K562 (cell line): Measurements from ENCODE around the gene NET1. TPM values are rescaled to one million over a fixed set of nuclear protein-coding genes. Genes with fewer than 3 reads are reported as not detected.
A peak's percentile ranks its signal among the peaks of the same experiment; 100 is the strongest.

Source experiments
- ATF1 ChIP-seq, 2 experiments: fragments of 450-650 bp in 1 of 2; IDR thresholded peaks; 2 replicates each; pipeline ENCODE4 v1.6.1; 2016; ENCODE audit warnings: missing compliant biosample characterization in 1 of 2, missing genetic modification characterization in 1 of 2
- ATF7 ChIP-seq: fragments of 450-650 bp; IDR thresholded peaks from 2 replicates; pipeline ENCODE4 v1.7.1; 2014; ENCODE audit warnings: mild to moderate bottlenecking, moderate library complexity
- BRCA1 ChIP-seq, 2 experiments: fragments of 450-650 bp in 1 of 2; sonication (generic) in 1 of 2; formaldehyde crosslinking in 1 of 2; IDR thresholded peaks; 2 replicates each; pipeline versions ENCODE4 v1.5.0 to v1.6.1; 2017 to 2020; ENCODE audit warnings: mild to moderate bottlenecking in 1 of 2, missing genetic modification reagents in 1 of 2
- CHCHD3 ChIP-seq: fragments of 250-450 bp; sonication (Bioruptor Pico); IDR thresholded peaks from 2 replicates; pipeline ENCODE4 v2.1.2; 2022; ENCODE audit warnings: mild to moderate bottlenecking
- DIDO1 ChIP-seq: fragments of 450-650 bp; IDR thresholded peaks from 2 replicates; pipeline ENCODE4 v1.6.1; 2016; ENCODE audit warnings: low read depth, missing biosample characterization, missing genetic modification characterization
- EP300 ChIP-seq: IDR thresholded peaks from 2 replicates; pipeline ENCODE4 v1.6.1; 2012; ENCODE audit warnings: low read length, improper control_type of control experiment
- GABPA ChIP-seq: fragments of 200-800 bp; sonication (Bioruptor generic); conservative IDR thresholded peaks from 2 replicates; pipeline ENCODE4 v1.6.1; 2016; ENCODE audit warnings: low read depth, missing genetic modification characterization, missing compliant biosample characterization
- GTF2F1 ChIP-seq: IDR thresholded peaks from 2 replicates; pipeline ENCODE4 v1.6.1; 2011; ENCODE audit warnings: low read depth, low read length, improper control_type of control experiment
- KDM5B ChIP-seq: fragments of 200-600 bp; sonication (generic); IDR thresholded peaks from 2 replicates; pipeline ENCODE4 v1.6.1; 2012; ENCODE audit warnings: low read depth, mild to moderate bottlenecking, moderate library complexity, low read length, control low read depth, inconsistent platforms; ENCODE audit not compliant: insufficient replicate concordance
- MAFG ChIP-seq: fragments of 450-650 bp; conservative IDR thresholded peaks from 2 replicates; pipeline ENCODE4 v1.6.1; 2016; ENCODE audit warnings: missing genetic modification characterization, missing compliant biosample characterization
- MEF2A ChIP-seq: IDR thresholded peaks from 2 replicates; pipeline ENCODE4 v1.6.1; 2011; ENCODE audit warnings: low read depth, mild to moderate bottlenecking, low read length, moderate library complexity; ENCODE audit not compliant: control insufficient read depth
- NFRKB ChIP-seq: fragments of 450-650 bp; IDR thresholded peaks from 2 replicates; pipeline ENCODE4 v1.6.1; 2016; ENCODE audit warnings: low read depth
- NR1H2 ChIP-seq: sonication (generic); formaldehyde crosslinking; IDR thresholded peaks from 2 replicates; pipeline ENCODE4 v1.4.0; 2020; ENCODE audit warnings: mild to moderate bottlenecking, missing genetic modification reagents
- NR2F6 ChIP-seq: fragments of 450-650 bp; formaldehyde crosslinking; IDR thresholded peaks from 2 replicates; pipeline ENCODE4 v1.4.0; 2020; ENCODE audit warnings: mild to moderate bottlenecking
- NUFIP1 ChIP-seq: fragments of 450-650 bp; IDR thresholded peaks from 2 replicates; pipeline ENCODE4 v1.6.1; 2018; ENCODE audit not compliant: partially characterized antibody
- POLR2G ChIP-seq: fragments of 200-400 bp; formaldehyde crosslinking; IDR thresholded peaks from 2 replicates; pipeline ENCODE4 v1.6.1; 2017; ENCODE audit warnings: low read depth, mild to moderate bottlenecking, antibody characterized with exemption, low read length, moderate library complexity
- POLR3G ChIP-seq: IDR thresholded peaks from 2 replicates; pipeline ENCODE4 v1.6.1; 2011; ENCODE audit not compliant: insufficient read length, insufficient replicate concordance; ENCODE audit errors: extremely low read depth
- RBM39 ChIP-seq: fragments of 200-400 bp; formaldehyde crosslinking; optimal IDR thresholded peaks from 2 replicates; pipeline ENCODE3; 2018; ENCODE audit warnings: low read depth, low read length
- SMARCA5 ChIP-seq: fragments of 450-650 bp; IDR thresholded peaks from 2 replicates; pipeline ENCODE4 v1.6.1; 2016
- TSC22D4 ChIP-seq: fragments of 450-650 bp; IDR thresholded peaks from 2 replicates; pipeline ENCODE4 v1.6.1; 2016; ENCODE audit warnings: missing genetic modification characterization, missing biosample characterization, control low read depth
- ZNF24 ChIP-seq: fragments of 450-650 bp; IDR thresholded peaks from 2 replicates; pipeline ENCODE4 v1.6.1; 2016
- ZNF253 ChIP-seq: fragments of 250-450 bp; sonication (Bioruptor Pico); conservative IDR thresholded peaks from 2 replicates; pipeline ENCODE4 v1.6.1; 2021; ENCODE audit warnings: mild to moderate bottlenecking
- ZNF347 ChIP-seq: fragments of 450-650 bp; formaldehyde crosslinking; IDR thresholded peaks from 2 replicates; pipeline ENCODE4 v1.4.0; 2020; ENCODE audit warnings: low read depth, mild to moderate bottlenecking, moderate library complexity
- ZNF583 ChIP-seq: fragments of 250-450 bp; sonication (Bioruptor Pico); IDR thresholded peaks from 2 replicates; pipeline ENCODE4 v1.4.0; 2020
- polyA plus RNA-seq, 8 experiments: library from polyadenylated mRNA; depleted of rRNA in 4 of 8; stranded (reverse) in 5 of 8; unstranded in 3 of 8; fragments of >200 nt; fragmentation: Nextera tagmentation in 2 of 8; fragmentation: Illumina TruSeq in 1 of 8; extraction: Ambion mirVana in 2 of 8; extraction: Trizol in 1 of 8; gene quantifications; 2 replicates each; pipeline versions ENCODE4 v1.2.1 to v1.2.3, GENCODE V29; 2011 to 2014; ENCODE audit warnings: inconsistent platforms in 1 of 8, missing spikeins in 1 of 8
- total RNA-seq, 7 experiments: library from RNA; depleted of rRNA in 6 of 7; stranded (reverse); fragments of >200 nt in 6 of 7; fragmentation: Illumina TruSeq in 2 of 7; extraction: Trizol in 2 of 7; gene quantifications; 2 replicates each; pipeline versions ENCODE4 v1.2.1 to v1.2.3, GENCODE V29; 2011 to 2021; ENCODE audit warnings: low replicate concordance in 1 of 7
- TF ChIP-seq, protein P1 (sequence below): fragments of 250-450 bp; sonication (Bioruptor Pico); IDR thresholded peaks from 2 replicates; pipeline ENCODE4 v1.4.0; 2020; ENCODE audit warnings: mild to moderate bottlenecking
- TF ChIP-seq, protein P2 (sequence below): IDR thresholded peaks from 2 replicates; pipeline ENCODE4 v1.6.1; 2012; ENCODE audit warnings: low read depth, low read length, improper control_type of control experiment, borderline replicate concordance
- TF ChIP-seq, protein P3 (sequence below): fragments of 250-450 bp; sonication (Bioruptor Pico); IDR thresholded peaks from 2 replicates; pipeline ENCODE4 v1.4.0; 2020; ENCODE audit warnings: borderline replicate concordance

Gene NET1
- total and polyA plus RNA-seq, 9 of the 15 experiments (the other 6 are each of a cell fraction or from before 2014, with no cell fraction given), result 47.4 to 258 (median 106) TPM

DNA sequence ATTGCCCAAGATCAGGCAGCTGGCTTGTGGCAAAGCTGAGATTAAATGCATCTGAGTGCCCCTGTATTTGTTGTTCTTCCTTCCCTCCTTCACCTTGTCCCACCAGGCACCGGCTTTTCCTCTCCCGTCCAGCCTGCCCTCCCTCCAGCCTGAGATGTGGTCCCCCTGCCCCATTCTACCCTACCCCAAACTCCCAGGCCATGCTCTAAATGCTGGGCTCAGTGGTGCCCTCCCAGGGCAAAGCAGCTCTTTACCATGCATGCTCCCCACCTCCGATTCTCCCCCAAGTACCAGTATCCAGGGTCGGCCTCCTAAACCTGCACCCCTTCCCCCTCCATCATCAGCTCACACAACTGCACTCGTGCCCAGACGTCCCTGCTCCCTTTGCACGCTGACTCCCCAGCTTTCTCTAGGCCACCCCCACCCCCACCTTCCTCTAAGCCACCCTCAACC is 50.5 kb downstream of the NET1 start (continued):
- TF ChIP-seq KDM5B (no peak), CHCHD3 (CRISPR knock-in tag) (no peak), POLR2G (peak; percentile 65), GTF2F1 (no peak), BRCA1 (IDR thresholded peaks at IDR 0.05) (no peak), BRCA1 (CRISPR knock-in tag; IDR thresholded peaks at IDR 0.05) (no peak), ZNF24 (no peak), NUFIP1 (no peak), GABPA (tag) (no peak), POLR3G (no peak), NR1H2 (no peak), ATF7 (no peak), DIDO1 (tag) (no peak), TSC22D4 (tag) (no peak), MEF2A (no peak), ATF1 (CRISPR knock-in tag; IDR thresholded peaks at IDR 0.05) (no peak), ATF1 (tag; IDR thresholded peaks at IDR 0.05) (no peak), NFRKB (peak; percentile 12; the same call in 1 of the 2 replicates), EP300 (no peak), ZNF583 (CRISPR knock-in tag) (0 out of 2 replicates have a peak, but pooled peaks have one; percentile 5), NR2F6 (CRISPR knock-in tag) (no peak), ZNF347 (CRISPR knock-in tag) (no peak), MAFG (no peak), RBM39 (no peak), SMARCA5 (no peak), ZNF253 (CRISPR knock-in tag) (no peak)
- TF ChIP-seq, protein P1, sequence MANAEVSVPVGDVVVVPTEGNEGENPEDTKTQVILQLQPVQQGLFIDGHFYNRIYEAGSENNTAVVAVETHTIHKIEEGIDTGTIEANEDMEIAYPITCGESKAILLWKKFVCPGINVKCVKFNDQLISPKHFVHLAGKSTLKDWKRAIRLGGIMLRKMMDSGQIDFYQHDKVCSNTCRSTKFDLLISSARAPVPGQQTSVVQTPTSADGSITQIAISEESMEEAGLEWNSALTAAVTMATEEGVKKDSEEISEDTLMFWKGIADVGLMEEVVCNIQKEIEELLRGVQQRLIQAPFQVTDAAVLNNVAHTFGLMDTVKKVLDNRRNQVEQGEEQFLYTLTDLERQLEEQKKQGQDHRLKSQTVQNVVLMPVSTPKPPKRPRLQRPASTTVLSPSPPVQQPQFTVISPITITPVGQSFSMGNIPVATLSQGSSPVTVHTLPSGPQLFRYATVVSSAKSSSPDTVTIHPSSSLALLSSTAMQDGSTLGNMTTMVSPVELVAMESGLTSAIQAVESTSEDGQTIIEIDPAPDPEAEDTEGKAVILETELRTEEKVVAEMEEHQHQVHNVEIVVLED (CRISPR knock-in tag), result no peak
- TF ChIP-seq, protein P2, sequence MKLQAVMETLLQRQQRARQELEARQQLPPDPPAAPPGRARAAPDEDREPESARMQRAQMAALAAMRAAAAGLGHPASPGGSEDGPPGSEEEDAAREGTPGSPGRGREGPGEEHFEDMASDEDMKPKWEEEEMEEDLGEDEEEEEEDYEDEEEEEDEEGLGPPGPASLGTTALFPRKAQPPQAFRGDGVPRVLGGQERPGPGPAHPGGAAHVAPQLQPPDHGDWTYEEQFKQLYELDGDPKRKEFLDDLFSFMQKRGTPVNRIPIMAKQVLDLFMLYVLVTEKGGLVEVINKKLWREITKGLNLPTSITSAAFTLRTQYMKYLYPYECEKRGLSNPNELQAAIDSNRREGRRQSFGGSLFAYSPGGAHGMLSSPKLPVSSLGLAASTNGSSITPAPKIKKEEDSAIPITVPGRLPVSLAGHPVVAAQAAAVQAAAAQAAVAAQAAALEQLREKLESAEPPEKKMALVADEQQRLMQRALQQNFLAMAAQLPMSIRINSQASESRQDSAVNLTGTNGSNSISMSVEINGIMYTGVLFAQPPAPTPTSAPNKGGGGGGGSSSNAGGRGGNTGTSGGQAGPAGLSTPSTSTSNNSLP, result no peak
- TF ChIP-seq, protein P3, sequence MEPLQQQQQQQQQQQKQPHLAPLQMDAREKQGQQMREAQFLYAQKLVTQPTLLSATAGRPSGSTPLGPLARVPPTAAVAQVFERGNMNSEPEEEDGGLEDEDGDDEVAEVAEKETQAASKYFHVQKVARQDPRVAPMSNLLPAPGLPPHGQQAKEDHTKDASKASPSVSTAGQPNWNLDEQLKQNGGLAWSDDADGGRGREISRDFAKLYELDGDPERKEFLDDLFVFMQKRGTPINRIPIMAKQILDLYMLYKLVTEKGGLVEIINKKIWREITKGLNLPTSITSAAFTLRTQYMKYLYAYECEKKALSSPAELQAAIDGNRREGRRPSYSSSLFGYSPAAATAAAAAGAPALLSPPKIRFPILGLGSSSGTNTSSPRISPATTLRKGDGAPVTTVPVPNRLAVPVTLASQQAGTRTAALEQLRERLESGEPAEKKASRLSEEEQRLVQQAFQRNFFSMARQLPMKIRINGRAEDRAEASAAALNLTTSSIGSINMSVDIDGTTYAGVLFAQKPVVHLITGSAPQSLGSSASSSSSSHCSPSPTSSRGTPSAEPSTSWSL (CRISPR knock-in tag), result no peak
